Umbilical cord (tissue), 2 donors: Measurements from ENCODE around the gene ARSI. TPM values are rescaled to one million over a fixed set of nuclear protein-coding genes. Genes with fewer than 3 reads are reported as not detected.
A peak's percentile ranks its signal among the peaks of the same experiment; 100 is the strongest.

Experiments used
- DNase-seq: peaks from one replicate; pipeline ENCODE4 v3.0.0-alpha.2; 2015; ENCODE audit warnings: low spot score
- total RNA-seq: library from RNA; depleted of rRNA; stranded (reverse); fragments of >200 nt; gene quantifications from one replicate; pipeline ENCODE4 v1.2.3, GENCODE V29; 2014; ENCODE audit warnings: low replicate concordance; ENCODE audit not compliant: insufficient read depth

ARSI gene
- total RNA-seq, 1 donor from 2014 or later: 15.9 TPM

DNA sequence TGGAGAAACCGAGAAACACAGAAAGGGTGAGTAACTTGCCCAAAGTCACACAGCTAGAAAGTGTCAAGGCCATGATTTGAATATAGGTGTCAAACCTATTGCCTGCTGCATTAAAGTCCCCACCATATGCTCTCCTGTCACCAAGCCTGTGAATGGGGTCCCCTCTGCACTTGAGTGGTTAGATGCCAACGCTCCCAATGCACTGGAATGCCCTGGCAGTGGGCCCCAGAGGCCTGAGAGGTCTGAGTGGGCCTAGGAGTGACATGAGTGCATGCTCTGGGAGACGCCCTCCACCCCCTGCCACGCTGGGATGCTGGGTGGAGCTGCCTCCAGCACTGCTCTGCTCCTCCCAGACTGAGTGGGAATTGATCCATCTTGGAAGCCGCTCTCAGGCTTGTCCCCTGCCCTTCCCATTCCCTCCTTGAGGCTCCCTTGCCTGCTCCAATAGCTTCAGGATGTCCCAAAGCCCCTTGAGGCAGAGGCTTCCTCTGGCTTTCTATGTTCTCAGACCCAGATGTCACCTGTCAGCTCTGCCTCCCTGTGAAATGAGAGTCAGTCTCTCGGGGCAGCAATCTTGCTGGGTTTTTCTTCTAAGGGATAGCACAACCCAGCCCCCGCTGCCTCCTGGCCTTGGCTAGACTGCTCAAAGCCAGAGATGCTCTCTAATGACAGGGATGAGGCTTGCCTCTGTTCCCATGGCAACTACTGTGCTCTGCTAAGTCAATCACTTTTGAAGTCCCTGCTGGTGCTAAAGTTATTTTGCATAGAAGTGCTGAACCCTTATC lies 6.6 kb upstream of the ARSI start:
- peak; percentile 81 for DNase-seq

- DNase-seq: no peak
These were observed 5.1 kb upstream of the ARSI start for GRCh38 chr5:150307617-150308426.

GRCh38 chr5:150306775-150307174 lies 4.1 kb upstream of the ARSI start:
- DNase-seq: no peak

DNA sequence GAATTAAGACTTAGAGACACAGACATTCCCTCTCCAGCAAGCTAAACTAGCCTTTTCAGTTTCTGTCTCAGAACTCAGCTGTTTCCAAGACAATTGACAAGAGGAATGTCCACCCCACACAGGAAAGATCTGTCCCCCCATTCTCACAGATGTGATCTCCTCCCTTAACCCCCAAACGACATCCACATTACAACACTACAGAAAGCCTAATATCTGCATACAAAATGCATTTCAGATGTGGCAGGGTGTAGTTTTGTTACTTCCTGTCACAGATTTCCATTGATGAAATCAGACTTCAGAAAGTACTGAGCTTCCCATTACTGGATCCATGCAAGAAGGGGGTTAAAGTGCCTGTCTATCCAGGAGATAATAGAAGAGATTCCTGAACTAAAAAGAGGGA lies 2.9 kb upstream of the ARSI start:
- DNase-seq: no peak

DNA sequence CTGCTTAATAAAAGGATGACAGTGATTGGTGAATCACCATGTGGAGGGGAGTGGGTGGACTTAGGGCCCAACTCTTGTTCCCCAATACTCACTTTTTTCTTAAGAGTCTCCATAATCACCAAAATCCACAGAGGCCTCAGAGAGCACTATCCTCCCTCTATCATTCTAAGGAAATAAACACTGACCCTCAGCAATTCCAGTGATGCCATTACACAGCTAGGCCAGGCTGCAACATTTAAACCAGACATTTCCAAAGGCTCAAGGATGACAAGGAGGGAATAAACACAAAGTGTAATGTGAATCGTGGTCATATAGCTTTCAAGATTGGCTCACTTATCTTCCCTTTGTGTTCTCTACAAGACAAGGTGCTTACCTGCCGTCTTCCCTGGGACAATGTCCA lies 2.4 kb upstream of the ARSI start:
- peak; percentile 62 for DNase-seq

- no peak for DNase-seq
These were observed 1.9 kb upstream of the ARSI start for GRCh38 chr5:150304481-150305081.

DNA sequence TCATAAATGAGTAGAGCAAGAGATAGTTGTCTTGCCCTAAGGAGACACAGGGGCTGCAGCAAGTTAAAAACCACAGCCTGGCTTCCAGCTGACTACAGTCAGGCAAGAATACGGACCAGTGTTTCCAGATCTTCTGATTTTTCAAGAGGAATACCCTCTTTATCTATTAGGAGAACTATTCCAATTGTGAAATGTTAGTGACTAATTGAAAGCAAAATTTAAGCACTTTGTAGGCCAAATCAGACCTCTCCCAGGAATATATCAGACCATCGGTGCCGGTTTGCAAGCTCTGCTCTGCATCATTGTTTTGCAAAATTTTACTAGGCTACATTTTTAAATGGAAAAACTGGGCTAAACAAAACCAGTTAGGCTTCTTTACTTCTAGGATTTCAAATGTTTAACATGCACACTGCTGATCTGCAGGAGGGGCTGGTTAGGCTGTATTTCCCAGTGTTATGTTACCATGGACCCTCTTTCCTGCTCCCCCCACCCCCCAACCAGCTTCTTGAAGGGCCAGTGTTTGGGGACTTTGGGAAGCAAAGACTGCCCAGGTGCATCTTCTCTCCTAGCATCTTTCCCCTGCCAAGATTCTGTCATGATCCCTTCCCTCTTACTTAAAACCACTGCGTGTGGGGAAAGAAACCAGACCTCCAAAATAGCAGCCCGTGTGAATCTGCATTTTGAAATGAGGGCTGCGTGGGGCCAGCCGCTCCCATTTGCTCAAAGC lies 1.1 kb upstream of the ARSI start:
- DNase-seq: peak; percentile 94

GRCh38 chr5:150303070-150303615 lies 438 bp upstream of the ARSI start:
- peak; percentile 68 for DNase-seq

GRCh38 chr5:150301901-150302300 lies 804 bp downstream of the ARSI start:
- DNase-seq: peak; percentile 45

- peak; percentile 95 for DNase-seq
These were observed 1.6 kb downstream of the ARSI start for GRCh38 chr5:150301170-150301505.

GRCh38 chr5:150300496-150301169 lies 2.1 kb downstream of the ARSI start:
- DNase-seq: no peak

DNA sequence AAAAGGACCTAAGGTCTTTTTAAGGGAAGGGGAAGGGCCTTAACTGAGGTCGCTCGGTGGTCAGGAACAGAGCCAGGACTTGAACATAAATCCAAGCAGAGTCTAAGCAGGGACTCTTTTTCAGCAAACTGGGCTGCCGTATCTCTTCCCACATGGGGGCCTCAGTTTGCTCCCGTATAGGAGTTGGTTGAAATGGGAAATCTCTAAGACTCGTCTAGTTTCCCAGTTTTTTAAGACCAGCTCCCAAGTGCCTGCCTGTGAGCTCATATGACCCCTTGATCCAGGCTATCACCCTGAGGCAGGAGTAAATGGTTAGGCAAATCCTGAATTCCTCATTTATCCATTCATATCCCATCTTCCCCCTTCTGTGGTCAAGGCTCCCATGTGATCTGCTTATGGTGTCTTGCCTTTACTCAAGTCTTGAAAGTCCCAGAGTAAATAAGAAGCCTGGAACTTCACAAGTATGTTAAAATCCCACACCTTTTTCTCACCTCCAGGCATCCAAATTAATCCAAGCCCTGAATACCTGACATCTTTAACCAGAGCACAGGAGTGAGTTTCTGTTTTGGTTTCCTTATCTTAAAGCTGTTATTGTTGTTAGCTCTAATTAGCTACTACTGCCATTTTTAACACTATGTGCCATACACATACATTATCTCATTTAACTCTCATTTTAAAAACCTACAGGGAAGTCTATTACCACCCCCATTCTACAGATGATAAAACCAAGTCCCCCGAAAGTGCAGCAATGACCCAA lies 3.0 kb downstream of the ARSI start:
- peak; percentile 75 for DNase-seq

DNA sequence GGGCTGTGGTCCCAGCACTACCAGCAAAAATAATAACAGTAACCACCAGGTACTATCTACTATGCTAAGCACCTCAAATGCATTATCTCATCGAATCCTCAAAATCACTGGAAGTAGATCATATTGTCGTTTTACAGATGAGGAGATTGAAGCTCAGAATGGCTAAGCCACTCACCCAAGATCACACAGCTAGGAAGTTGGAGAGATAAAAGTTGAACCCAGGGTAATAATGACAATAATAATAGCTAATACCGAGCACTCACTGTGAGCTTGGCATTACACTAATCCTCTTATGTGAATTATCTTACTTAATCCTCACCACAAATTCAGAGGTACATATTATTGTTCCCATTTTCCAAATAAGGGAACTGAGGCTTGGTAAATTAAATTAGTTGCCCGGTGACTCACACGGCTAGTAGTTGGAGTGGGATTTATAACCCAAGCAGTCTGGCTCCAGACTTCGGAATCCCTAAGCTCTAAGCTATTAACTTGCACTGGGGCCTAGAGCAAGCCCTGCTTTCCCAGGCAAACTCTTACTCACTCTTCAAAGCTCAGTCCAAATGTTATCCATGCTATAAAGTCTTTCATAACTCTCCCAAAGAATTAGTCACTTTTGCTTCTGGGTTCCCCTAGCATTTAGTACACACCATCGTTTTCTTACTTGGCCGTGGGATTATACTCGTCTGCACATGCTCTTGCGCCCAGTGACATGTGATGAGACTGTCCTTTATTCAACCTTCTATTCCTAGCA lies 3.8 kb downstream of the ARSI start:
- DNase-seq: peak; percentile 94

DNA sequence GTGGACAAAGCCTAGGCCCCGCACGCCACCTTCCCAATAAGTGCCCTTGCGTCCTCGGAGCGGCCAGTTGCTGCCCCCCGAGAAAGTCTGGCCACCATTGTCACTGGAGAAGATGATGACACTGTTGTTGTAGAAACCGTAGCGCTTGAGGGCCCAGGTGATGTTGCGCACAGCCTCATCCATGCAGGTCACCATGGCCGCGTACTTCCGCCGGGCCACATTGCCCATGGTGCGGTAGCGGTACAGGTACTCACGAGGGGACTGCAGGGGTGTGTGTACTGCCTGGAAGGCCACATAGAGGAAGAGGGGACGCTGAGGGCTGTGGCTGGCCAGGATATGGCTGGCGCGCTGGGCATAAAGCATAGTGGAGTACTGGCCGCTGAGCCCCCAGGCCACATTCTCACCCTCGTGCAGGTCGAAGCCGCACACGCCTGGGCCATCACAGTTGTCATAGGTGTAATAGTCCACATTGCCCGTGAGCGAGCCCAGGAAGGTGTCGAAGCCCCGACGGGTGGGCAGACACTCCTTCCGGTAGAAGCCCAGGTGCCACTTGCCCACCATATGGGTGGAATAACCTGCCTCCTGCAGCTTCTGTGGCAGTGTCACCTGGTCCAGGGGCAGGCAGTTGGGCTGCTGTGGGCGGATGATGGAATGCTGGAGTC lies 4.6 kb downstream of the ARSI start:
- DNase-seq: no peak

DNA sequence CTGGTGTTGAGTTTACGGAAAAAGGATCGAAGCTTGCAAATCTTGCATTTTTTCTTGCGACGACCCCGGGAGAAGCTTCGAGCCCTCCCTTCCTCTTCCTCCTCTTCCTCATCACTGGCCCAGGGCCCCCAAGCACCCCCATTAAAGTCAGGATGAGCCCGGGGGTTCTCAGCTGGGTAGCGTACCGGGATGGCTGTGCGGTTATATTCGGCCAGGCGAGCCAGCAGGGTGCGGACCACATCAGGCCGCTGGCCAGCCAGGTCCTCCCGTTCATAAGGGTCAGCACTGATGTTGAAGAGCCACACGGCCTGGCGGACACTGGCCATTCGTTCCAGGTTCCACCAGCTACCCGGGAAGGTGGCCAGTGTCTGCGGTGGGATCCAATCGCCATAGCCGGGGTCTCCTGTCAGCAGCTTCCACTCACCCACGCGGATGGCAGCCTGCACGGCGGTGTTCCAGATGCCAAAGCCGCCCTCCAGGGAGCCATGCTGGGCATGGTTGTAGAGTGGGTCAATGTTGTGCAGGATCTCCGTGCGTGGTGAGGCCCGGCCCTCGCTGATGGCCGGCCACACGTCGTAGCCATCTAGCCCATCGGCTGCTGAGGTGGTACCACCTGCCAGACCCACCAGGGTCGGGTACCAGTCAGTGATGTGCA lies 5.3 kb downstream of the ARSI start:
- no peak for DNase-seq

DNA sequence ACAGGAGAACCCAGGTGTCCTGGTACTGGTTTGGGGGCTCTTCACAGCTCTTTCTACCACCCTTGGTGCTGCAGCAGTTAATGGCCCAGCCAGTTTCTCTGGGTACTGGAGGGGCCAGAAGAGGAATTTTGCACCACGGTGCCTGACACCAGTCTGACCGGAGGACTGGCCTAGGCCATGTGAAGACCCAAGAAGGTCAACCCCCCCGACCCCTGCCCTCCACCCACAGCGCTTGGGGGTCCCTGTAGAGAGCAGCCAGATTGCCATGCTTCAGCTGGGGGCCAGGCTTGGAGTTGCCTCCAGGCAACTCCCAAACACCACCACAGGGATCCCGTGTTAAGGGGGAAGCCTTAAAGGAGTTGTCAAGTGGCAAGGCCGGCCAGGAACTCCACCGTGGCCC lies 6.2 kb downstream of the ARSI start:
- no peak for DNase-seq

DNA sequence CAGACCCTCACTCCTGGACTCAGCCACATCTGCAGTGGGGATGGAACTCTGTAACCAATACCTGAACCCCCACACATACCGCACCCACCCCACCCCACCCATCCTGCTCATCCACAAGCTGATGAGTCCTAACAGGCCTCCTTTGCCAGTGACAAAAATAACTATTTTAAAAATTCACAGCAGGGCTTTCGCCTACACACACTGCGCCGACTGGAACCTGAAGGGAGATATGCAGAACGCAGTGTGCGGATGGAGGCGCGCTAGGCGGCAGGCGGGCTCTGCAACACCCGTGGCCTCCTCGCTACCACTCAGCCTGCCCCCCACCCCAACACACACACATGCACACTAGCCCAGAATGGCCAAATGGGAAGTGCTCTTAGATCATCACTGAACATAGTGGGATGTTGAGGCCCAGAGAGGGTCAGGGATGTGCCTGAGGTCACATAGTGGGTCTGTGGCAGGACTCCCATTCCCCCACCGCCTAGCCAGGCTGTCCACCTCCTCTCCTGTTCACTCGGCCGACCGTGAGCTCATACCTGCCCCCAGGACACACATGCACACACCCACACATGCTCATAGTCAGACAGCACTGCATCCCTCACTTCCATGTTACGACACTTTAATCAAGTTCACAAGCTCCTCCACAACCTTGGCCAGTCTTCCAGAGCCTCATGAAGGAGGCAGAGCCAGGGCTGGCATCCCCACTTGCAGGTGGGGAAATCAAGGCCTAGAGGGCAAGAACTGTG lies 6.8 kb downstream of the ARSI start:
- DNase-seq: no peak

- peak; percentile 70 for DNase-seq
These were observed 7.5 kb downstream of the ARSI start for GRCh38 chr5:150295172-150295634.
